Right lobe of liver (tissue), 4 donors: ENCODE results near the gene MYOZ3.

Source experiments
- POLR2A ChIP-seq: fragments of 450-650 bp; IDR thresholded peaks from one replicate; pipeline ENCODE4 v1.6.1; 2017; ENCODE audit warnings: antibody characterized with exemption, mild to moderate bottlenecking
- TF ChIP-seq, protein P1 (sequence below), 4 donors: fragments of 200-600 bp in 3 of 4; fragments of 450-650 bp in 1 of 4; IDR thresholded peaks; one replicate each; pipeline versions ENCODE4 v1.5.1 to v1.8.0; 2016 to 2022; ENCODE audit warnings: antibody characterized with exemption in 4 of 4, mild to moderate bottlenecking in 2 of 4
- donor health status: DM: no; HTN: no; CAD: no.
- donor health status: DM: no; HTN: no; CAD: no.
- donor health status: DM: no; HTN: yes; CAD: no.

GRCh38 chr5:150613991-150614660 lies 46.9 kb upstream of the MYOZ3 start:
- TF ChIP-seq, protein P1, sequence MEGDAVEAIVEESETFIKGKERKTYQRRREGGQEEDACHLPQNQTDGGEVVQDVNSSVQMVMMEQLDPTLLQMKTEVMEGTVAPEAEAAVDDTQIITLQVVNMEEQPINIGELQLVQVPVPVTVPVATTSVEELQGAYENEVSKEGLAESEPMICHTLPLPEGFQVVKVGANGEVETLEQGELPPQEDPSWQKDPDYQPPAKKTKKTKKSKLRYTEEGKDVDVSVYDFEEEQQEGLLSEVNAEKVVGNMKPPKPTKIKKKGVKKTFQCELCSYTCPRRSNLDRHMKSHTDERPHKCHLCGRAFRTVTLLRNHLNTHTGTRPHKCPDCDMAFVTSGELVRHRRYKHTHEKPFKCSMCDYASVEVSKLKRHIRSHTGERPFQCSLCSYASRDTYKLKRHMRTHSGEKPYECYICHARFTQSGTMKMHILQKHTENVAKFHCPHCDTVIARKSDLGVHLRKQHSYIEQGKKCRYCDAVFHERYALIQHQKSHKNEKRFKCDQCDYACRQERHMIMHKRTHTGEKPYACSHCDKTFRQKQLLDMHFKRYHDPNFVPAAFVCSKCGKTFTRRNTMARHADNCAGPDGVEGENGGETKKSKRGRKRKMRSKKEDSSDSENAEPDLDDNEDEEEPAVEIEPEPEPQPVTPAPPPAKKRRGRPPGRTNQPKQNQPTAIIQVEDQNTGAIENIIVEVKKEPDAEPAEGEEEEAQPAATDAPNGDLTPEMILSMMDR (IDR thresholded peaks at IDR 0.05) = peak; percentile 13 to 53 (median 48)
- TF ChIP-seq POLR2A = no peak
